HUES6 (cell line): ENCODE data around the gene ADAMTSL2.

ENCODE experiments used
- H3K27ac ChIP-seq: 2 replicates; pipeline ENCODE4 v1.7.0; 2013; ENCODE audit warnings: low read depth, mild to moderate bottlenecking, low read length, inconsistent platforms
- H3K27me3 ChIP-seq: 2 replicates; pipeline ENCODE4 v1.6.1; 2013; ENCODE audit warnings: low read length; ENCODE audit not compliant: control insufficient read depth, insufficient read depth
- H3K36me3 ChIP-seq: 2 replicates; pipeline ENCODE4 v1.6.1; 2013; ENCODE audit warnings: low read length; ENCODE audit not compliant: control insufficient read depth, insufficient read depth
- H3K4me1 ChIP-seq: 2 replicates; pipeline ENCODE4 v1.6.1; 2013; ENCODE audit warnings: low read length; ENCODE audit not compliant: control insufficient read depth, insufficient read depth
- H3K4me3 ChIP-seq: 2 replicates; pipeline ENCODE4 v1.5.1; 2013; ENCODE audit warnings: low read depth, low read length
- H3K9ac ChIP-seq: one replicate; pipeline ENCODE4 v1.6.1; 2013; ENCODE audit warnings: mild to moderate bottlenecking, low read length
- H3K9me3 ChIP-seq: 2 replicates; pipeline ENCODE4 v1.6.1; 2013; ENCODE audit warnings: low read depth, low read length; ENCODE audit not compliant: control insufficient read depth, insufficient read depth

Gene ADAMTSL2

DNA sequence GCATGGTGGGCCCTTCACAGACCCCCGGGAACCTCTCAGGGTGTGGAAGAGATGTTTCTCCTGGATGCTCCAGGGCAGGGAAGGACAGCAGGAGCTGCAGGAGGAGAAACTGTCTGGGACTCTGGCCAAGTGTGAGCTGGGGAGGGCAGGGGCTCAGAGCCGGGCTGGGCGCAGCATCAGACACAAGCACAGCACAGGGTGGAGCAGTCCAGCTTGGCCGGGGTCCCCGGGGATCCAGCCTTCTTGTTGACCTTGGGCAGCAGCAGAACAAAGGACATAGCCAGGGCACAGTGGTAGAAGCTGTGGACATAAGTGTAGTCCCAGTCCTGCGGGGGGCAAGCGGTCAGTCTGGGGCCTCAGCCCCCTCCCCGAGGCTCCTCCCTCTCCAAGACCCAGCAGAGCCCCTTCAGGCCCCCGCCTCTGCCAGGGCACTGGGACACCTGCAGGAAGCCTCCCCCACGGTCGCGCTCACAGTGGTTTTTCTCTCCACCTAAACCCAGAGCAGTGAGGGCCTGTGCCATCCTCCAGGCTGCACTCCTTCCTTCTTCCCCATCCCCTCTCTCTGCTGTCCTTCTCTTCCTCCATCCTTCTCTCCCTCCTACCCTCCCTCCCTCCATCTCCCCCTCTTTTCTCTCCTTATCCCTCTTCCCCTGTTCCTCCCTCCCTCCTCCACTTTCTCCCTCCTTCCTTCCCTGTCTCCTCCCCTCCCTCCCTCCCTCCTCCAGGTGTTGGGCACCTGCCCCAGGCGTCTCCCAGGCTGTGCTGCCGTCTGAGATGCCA is 19.9 kb upstream of the ADAMTSL2 start:
- no peaks in the 10 kb centered on the region; the same call in 1 of the 2 replicates for H3K9me3 ChIP-seq
- no peaks in the 10 kb centered on the region for H3K36me3 ChIP-seq
- H3K27me3 ChIP-seq: no peaks in the 10 kb centered on the region
- no peak overlapping the region for H3K27ac ChIP-seq
- H3K9ac ChIP-seq: no peak overlapping the region
- peaks cover 5% of the 10 kb centered on the region; the same call in 1 of the 2 replicates for H3K4me1 ChIP-seq
- H3K4me3 ChIP-seq: no peak overlapping the region

DNA sequence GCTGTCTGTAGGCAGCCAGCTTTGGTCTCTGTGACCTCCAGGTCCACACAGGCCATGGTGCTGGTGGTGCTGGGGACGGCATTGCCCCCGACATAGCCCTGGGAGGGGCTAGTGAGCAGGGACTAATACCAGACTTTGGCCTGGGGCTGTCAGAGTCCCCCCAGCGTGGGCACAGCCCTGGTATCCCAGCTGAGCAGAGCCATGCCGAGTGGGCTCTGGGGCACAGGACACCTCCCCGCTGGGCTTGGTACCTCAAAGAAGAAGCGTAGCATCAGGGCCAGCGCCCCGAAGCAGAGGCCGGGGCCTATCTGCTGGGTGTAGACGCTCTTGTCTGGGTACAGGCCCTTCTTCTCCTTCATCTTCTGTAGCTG is 19.3 kb upstream of the ADAMTSL2 start:
- Histone ChIP-seq H3K36me3 (no peaks in the 10 kb centered on the region), H3K9ac (no peak overlapping the region), H3K27me3 (no peaks in the 10 kb centered on the region), H3K4me1 (no peaks in the 10 kb centered on the region), H3K4me3 (no peak overlapping the region), H3K27ac (no peak overlapping the region), H3K9me3 (no peaks in the 10 kb centered on the region; the same call in 1 of the 2 replicates)

DNA sequence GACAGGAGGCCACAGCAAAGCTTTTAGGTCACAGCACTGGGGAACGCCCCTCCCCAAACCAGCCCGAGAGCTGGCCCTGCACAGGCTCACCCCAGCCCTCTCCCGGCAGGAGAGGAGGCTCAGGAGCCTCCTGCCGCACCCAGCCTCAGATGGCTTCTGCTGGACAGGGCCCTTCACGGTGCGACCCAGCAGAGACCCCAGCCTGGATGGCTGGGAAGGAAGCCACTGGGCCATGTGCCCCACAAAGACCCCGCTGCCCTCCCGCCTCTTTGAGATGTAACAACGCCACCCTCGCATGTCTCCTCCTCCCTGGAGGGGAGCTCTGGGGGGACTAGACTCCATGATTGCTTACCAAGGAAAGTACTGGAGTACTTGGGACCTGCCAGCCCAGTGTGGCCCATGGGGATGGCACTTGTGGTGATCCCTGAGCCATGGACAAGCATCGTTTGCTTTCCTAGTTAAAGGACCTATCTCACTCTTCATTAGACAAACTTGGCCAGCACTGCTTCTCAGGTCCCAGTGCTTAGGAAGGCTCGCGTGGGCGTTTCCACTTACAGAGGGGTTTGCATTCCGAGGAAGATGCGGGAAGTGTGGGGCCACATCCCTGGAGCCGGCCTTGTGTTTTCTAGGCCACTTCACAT is 18.8 kb upstream of the ADAMTSL2 start:
- H3K27ac ChIP-seq: no peak overlapping the region
- H3K4me3 ChIP-seq: no peak overlapping the region
- H3K9me3 ChIP-seq: no peaks in the 10 kb centered on the region; the same call in 1 of the 2 replicates
- no peaks in the 10 kb centered on the region for H3K27me3 ChIP-seq
- H3K9ac ChIP-seq: no peak overlapping the region
- no peaks in the 10 kb centered on the region for H3K4me1 ChIP-seq
- H3K36me3 ChIP-seq: no peaks in the 10 kb centered on the region

DNA sequence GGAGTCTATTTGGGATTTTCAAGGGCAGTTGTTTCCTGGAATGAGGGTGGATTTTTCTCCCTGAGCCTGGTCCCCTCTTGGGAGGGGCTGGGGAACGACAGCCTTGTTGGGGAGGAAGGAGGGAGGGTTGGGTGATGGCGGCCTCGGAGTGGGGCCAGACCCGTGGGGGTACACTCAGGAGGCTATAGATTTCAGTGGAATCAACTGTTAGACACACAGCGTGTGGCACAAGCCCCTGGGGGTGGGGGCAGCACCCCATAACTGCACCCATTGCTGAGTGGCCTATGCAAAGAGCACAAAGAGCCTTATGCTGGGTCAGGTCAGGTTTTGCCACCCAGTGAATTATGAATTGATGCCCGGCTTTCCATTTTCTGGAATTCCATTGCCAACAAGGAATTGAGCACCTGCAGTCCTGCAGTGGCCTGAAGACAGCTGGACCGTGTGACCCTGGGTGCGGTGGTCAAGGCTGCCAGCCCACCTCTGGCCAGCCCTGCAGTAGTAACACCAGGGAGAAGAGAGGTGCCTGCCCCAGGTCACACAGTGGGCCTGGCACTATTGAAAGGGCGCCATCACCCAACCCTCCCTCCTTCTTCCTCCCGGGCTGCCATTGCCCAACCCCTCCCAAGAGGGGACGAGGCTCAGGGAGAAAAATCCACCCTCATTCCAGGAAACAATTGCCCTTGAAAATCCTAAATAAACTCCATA is 18.1 kb upstream of the ADAMTSL2 start:
- Histone ChIP-seq H3K9me3 (no peaks in the 10 kb centered on the region; the same call in 1 of the 2 replicates), H3K27ac (no peak overlapping the region), H3K4me3 (no peak overlapping the region), H3K9ac (no peak overlapping the region), H3K36me3 (no peaks in the 10 kb centered on the region), H3K27me3 (no peaks in the 10 kb centered on the region), H3K4me1 (no peaks in the 10 kb centered on the region)

- Histone ChIP-seq H3K9ac (no peak overlapping the region), H3K27ac (no peak overlapping the region), H3K4me3 (no peak overlapping the region), H3K4me1 (no peaks in the 10 kb centered on the region), H3K9me3 (no peaks in the 10 kb centered on the region; the same call in 1 of the 2 replicates), H3K27me3 (no peaks in the 10 kb centered on the region), H3K36me3 (no peaks in the 10 kb centered on the region)
Measured at GRCh38 chr9:133516961-133517350, 17.5 kb upstream of the ADAMTSL2 start.

- H3K4me1 ChIP-seq: no peaks in the 10 kb centered on the region
- no peak overlapping the region for H3K9ac ChIP-seq
- H3K27ac ChIP-seq: no peak overlapping the region
- no peak overlapping the region for H3K4me3 ChIP-seq
- no peaks in the 10 kb centered on the region for H3K36me3 ChIP-seq
- no peaks in the 10 kb centered on the region for H3K27me3 ChIP-seq
- H3K9me3 ChIP-seq: no peaks in the 10 kb centered on the region
Measured at GRCh38 chr9:133517711-133518110, 16.8 kb upstream of the ADAMTSL2 start.

GRCh38 chr9:133518200-133518599 is 16.3 kb upstream of the ADAMTSL2 start:
- H3K4me3 ChIP-seq: no peak overlapping the region
- H3K9ac ChIP-seq: no peak overlapping the region
- H3K27ac ChIP-seq: no peak overlapping the region
- no peaks in the 10 kb centered on the region for H3K36me3 ChIP-seq
- no peaks in the 10 kb centered on the region; the same call in 1 of the 2 replicates for H3K4me1 ChIP-seq
- no peaks in the 10 kb centered on the region for H3K9me3 ChIP-seq
- no peaks in the 10 kb centered on the region for H3K27me3 ChIP-seq

- Histone ChIP-seq H3K27me3 (no peaks in the 10 kb centered on the region), H3K9me3 (no peaks in the 10 kb centered on the region), H3K4me1 (no peaks in the 10 kb centered on the region; the same call in 1 of the 2 replicates), H3K36me3 (no peaks in the 10 kb centered on the region), H3K27ac (no peak overlapping the region), H3K4me3 (no peak overlapping the region), H3K9ac (no peak overlapping the region)
Measured at GRCh38 chr9:133518706-133519449, 15.6 kb upstream of the ADAMTSL2 start.

DNA sequence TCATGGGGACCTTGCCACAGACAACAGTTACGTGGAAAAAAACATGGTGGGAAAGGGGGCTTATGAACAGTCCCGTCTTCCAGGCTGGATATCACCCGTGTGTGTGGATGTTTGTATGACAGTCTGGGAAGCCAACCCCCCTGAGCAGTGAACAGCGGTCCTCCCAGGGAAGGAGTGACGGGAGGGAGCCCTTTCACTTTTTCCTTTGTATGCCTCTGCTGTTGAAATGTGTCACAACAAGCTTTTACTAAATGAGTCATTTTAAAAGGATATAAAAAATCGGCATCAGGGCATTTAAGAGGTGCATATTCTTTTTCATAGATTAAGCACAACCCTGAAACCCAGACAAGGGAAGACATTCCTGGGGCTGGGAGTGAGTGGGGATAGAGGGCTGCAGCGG is 14.8 kb upstream of the ADAMTSL2 start:
- Histone ChIP-seq H3K27me3 (no peaks in the 10 kb centered on the region), H3K9me3 (no peaks in the 10 kb centered on the region), H3K36me3 (no peaks in the 10 kb centered on the region), H3K4me3 (no peak overlapping the region), H3K4me1 (no peaks in the 10 kb centered on the region; the same call in 1 of the 2 replicates), H3K9ac (no peak overlapping the region), H3K27ac (no peak overlapping the region)

DNA sequence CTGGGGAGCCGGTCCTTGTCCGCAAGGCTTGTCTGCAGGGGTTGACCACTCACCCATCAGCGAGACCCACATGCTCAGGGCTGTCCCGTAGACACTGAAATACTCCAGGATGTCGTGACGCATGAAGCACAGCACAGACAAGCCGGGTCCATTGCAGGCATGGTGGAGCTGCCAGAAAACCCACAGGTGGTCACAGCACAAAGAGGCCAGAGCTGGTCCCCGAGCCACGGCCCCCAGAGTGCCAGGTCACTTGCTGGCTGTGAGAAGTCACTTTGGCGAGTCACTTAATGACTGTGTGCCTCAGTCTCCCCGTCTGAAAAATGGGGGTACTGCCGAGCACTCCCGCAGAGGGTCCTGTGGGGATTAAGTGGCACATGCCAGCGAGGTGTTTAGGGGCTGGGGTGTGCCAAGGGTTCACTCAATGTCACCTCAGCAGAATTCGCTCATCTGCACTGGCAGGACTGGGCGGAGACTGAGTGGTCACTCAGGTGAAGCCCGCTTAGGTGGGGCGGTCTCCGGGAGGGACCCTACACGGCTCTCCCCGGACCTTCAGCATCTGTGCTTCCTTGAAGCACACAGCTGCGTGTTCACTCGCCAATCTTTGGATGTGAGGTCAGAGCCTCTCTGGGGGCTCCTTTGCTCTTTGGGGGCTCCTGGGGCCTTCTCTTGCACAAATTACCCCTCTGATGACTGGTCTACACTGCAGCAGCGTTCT is 14.2 kb upstream of the ADAMTSL2 start:
- Histone ChIP-seq H3K27me3 (no peaks in the 10 kb centered on the region), H3K36me3 (no peaks in the 10 kb centered on the region), H3K4me1 (no peaks in the 10 kb centered on the region; the same call in 1 of the 2 replicates), H3K9ac (no peak overlapping the region), H3K27ac (no peak overlapping the region), H3K4me3 (no peak overlapping the region), H3K9me3 (no peaks in the 10 kb centered on the region)
